ENCODE data around the gene EEF1AKMT3. TPM values are rescaled to one million over a fixed set of nuclear protein-coding genes. Genes with fewer than 3 reads are reported as not detected.

Gene EEF1AKMT3
- total RNA-seq, 4 donors from 2014 or later, result 0.82 to 2.0 (median 1.0) TPM

DNA sequence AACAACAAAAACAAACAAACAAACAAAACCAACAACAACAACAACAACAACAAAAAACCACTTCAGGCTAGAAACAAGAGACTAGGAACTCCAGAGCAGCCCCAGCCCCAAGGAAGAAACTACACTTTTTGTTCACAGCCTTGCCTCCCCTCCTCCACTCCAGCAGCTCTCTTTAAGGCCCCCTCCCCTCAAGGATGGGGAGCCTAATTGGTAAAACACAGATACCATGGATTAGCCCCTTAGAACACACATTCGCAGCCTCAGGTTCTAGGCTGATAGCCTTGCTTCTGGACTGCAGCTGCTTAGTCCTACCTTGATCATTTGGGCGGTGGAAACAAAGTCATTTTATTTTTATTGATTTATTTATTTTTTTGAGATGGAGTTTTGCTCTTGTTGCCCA, 58.0 kb downstream of the EEF1AKMT3 start:
- Histone ChIP-seq H3K4me3 (no peak overlapping the region), H3K36me3 (peaks cover 0 to 39% of the 10 kb centered on the region in 2 donors), H3K27me3 (no peaks in the 10 kb centered on the region), H3K4me1 (peaks cover 64 to 71% of the 10 kb centered on the region in 2 donors), H3K27ac (peak overlapping the region; percentile 93 to 99 (median 98)), H3K9me3 (no peaks in the 10 kb centered on the region)
- ATAC-seq (no peak), DNase-seq (no peak)
- intact Hi-C loops (cut with DNase I; ENCODE audit: low total_unique reads), result loop anchor here (2.0 to 5.0 kb wide), 2 partner anchors 48 to 66 kb away; partner anchors contain the start of gene TSFM
- in situ Hi-C loops (cut with MboI; ENCODE audit: low sequenced_read_pairs in 4 of 4), result loop anchor here in 1 of 4 donors (5.0 kb wide), 1 partner anchor 77 kb away; no protein-coding TSS in a partner anchor
- TF ChIP-seq POLR2A (IDR thresholded peaks at IDR 0.05), result no peak
- TF ChIP-seq, protein P1, sequence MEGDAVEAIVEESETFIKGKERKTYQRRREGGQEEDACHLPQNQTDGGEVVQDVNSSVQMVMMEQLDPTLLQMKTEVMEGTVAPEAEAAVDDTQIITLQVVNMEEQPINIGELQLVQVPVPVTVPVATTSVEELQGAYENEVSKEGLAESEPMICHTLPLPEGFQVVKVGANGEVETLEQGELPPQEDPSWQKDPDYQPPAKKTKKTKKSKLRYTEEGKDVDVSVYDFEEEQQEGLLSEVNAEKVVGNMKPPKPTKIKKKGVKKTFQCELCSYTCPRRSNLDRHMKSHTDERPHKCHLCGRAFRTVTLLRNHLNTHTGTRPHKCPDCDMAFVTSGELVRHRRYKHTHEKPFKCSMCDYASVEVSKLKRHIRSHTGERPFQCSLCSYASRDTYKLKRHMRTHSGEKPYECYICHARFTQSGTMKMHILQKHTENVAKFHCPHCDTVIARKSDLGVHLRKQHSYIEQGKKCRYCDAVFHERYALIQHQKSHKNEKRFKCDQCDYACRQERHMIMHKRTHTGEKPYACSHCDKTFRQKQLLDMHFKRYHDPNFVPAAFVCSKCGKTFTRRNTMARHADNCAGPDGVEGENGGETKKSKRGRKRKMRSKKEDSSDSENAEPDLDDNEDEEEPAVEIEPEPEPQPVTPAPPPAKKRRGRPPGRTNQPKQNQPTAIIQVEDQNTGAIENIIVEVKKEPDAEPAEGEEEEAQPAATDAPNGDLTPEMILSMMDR (IDR thresholded peaks at IDR 0.05 in 4 of 5, conservative IDR thresholded peaks at IDR 0.05 in 1 of 5), result no peak

MicroRNAs within 50 kb of the gene (microRNA counts, 767-probe panel; counts per million panel counts)
- microRNA hsa-miR-26a-5p, result 11,187 to 11,629 counts per million in 2 donors

Small RNA genes lying within 50 kb of the gene (microRNA-seq; reads per million reads assigned to microRNA genes)
- 1,061 to 2,293 reads per million in 2 donors for gene MIR26A2 (ENCODE audit: borderline replicate concordance in 2 of 2)
- gene MIR6759 (ENCODE audit: borderline replicate concordance in 2 of 2), result 0 reads per million in 2 donors

Other genes with a start within 250 kb of the EEF1AKMT3 start
- 10 to 100 TPM in 3 of 4 donors, 1 to 10 TPM in 1; 5.5 to 20.3 (median 12.9) TPM for gene MBD6, start 249.8 kb upstream of the EEF1AKMT3 start, total RNA-seq
- 100 to 1,000 TPM; 147 to 265 (median 177) TPM for gene DCTN2, start 225.4 kb upstream of the EEF1AKMT3 start, total RNA-seq
- gene KIF5A, start 222.6 kb upstream of the EEF1AKMT3 start, total RNA-seq, result under 1 TPM in 2 of 4 donors, not detected in 2; 0.09 to 0.36 TPM
- 10 to 100 TPM; 11.2 to 22.0 (median 14.6) TPM for gene PIP4K2C, start 181.4 kb upstream of the EEF1AKMT3 start, total RNA-seq
- 10 to 100 TPM in 1 of 4 donors, 1 to 10 TPM in 3; 3.5 to 13.8 (median 6.8) TPM for gene DTX3, start 167.8 kb upstream of the EEF1AKMT3 start, total RNA-seq
- 1 to 10 TPM; 1.9 to 3.3 (median 2.4) TPM for gene ARHGEF25, start 161.2 kb upstream of the EEF1AKMT3 start, total RNA-seq
- 10 to 100 TPM; 13.2 to 25.5 (median 16.6) TPM for gene B4GALNT1, start 139.4 kb upstream of the EEF1AKMT3 start, total RNA-seq
- 100 to 1,000 TPM in 3 of 4 donors, 10 to 100 TPM in 1; 77.0 to 152 (median 106) TPM for gene OS9, start 78.5 kb upstream of the EEF1AKMT3 start, total RNA-seq
- 1 to 10 TPM; 1.8 to 5.4 (median 3.7) TPM for gene AGAP2, start 33.9 kb upstream of the EEF1AKMT3 start, total RNA-seq
- 10 to 100 TPM; 25.5 to 58.9 (median 32.2) TPM for gene TSPAN31, start 27.6 kb upstream of the EEF1AKMT3 start, total RNA-seq
- 10 to 100 TPM; 39.7 to 55.5 (median 47.4) TPM for gene CDK4, start 20.3 kb upstream of the EEF1AKMT3 start, total RNA-seq
- 10 to 100 TPM in 1 of 4 donors, 1 to 10 TPM in 3; 4.8 to 11.3 (median 7.9) TPM for gene MARCHF9, start 17.5 kb upstream of the EEF1AKMT3 start, total RNA-seq
- not detected for gene CYP27B1, start 5.5 kb upstream of the EEF1AKMT3 start, total RNA-seq
- 10 to 100 TPM in 3 of 4 donors, 1 to 10 TPM in 1; 6.5 to 22.7 (median 17.9) TPM for gene METTL1, start 509 bp upstream of the EEF1AKMT3 start, total RNA-seq
- gene TSFM, start 10.2 kb downstream of the EEF1AKMT3 start, total RNA-seq, result 10 to 100 TPM; 37.6 to 47.5 (median 40.1) TPM
- gene AVIL, start 46.1 kb downstream of the EEF1AKMT3 start, total RNA-seq, result 10 to 100 TPM in 1 of 4 donors, 1 to 10 TPM in 2, under 1 TPM in 1; 0.78 to 22.7 (median 4.3) TPM
- 100 to 1,000 TPM in 1 of 4 donors, 10 to 100 TPM in 3; 66.0 to 116 (median 83.4) TPM for gene CTDSP2, start 74.1 kb downstream of the EEF1AKMT3 start, total RNA-seq
- 10 to 100 TPM in 2 of 4 donors, 1 to 10 TPM in 2; 7.1 to 26.4 (median 10.7) TPM for gene ATP23, start 169.0 kb downstream of the EEF1AKMT3 start, total RNA-seq

All from gastrocnemius medialis (tissue), 4 donors.